ENCODE results near the gene STAMBP. TPM values are rescaled to one million over a fixed set of nuclear protein-coding genes. Genes with fewer than 3 reads are reported as not detected.

STAMBP gene
- total RNA-seq, 1 experiment from 2014 or later, result 46.4 TPM

DNA sequence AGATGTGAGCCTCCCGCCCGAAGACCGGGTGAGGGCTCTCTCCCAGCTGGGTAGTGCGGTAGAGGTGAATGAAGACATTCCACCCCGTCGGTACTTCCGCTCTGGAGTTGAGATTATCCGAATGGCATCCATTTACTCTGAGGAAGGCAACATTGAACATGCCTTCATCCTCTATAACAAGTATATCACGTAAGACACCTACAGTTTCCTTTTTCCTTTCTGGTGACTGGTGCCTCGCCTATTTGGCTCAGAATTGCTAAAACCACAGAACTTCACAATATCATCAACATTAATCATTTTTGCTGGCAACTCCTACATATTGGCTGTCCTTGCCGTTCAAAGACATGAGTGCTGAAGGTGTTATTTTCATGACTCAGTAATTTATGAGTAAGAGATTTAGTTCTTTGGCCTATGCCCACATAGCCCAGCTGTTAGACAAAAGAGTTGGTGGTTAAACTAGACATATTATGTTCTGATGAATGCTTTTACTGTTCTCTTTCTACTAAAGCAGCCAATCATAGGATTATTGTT is 2.2 kb downstream of the STAMBP start:
- in situ Hi-C loops (cut with HindIII; ENCODE audit: low pct_unique_long_range_greater_than_20kb, low sequenced_read_pairs), result no loop called here
- DNase-seq (ENCODE audit: low read depth), result peak; percentile 77

DNA sequence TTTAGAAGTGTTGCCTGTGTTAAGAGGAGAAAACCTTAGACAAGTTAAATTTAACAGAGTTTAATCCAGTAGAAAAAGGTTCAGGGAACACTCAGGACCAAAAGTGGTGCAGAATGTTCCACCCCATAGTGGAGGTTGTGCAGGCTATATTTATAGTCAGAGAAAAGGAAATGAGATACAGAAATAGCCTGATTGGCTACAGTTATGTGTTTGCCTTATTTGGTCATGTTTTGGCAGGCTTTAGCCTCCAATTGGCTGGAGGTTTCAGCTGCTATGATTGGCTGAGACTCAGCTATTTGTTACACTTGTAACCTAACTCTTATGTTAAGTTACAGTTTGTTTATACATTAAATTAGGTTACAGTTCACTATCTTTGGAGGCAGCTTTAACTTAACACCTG is 4.2 kb downstream of the STAMBP start:
- in situ Hi-C loops (cut with HindIII; ENCODE audit: low pct_unique_long_range_greater_than_20kb, low sequenced_read_pairs), result no loop called here
- peak; percentile 64 for DNase-seq (ENCODE audit: low read depth)

DNA sequence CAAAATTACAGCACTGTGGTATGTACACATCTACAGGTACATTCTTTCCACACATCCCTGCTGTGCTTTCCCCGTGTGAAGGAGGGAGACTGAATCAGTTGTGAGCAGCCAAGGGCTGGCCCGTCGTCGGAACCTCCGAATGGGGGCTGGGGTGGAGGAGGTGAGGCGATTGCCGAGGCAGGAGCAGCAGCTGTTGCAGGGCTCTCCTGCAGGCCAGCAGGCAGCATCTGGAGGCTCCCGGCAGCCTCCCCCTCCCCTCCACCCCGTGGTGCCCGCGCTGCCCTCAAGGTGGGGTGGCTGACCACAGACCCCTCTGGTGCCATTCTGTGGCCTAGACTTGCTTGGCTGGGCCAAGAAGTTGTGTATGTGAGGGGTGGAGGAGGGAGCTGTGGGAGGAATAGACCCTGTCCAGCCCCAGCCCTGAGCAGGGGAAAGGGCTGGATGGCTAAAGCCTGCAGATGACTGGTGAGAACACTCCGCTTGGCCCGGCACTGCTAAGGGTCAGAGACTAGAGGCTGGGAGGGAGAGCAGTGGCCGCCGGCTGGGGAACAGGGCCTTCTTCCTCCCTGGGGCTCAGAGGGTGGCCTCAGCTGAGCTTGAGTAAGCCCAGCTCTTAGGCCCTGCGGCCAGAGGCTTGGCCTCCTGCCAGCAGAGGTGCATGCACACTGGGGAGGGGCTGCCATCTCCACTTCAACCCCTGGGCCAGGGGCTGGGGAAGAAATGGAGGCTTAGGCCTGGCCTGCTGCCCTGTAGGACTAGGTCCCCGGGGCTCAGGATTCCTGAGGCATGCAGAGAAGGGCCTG is 7.6 kb downstream of the STAMBP start:
- no peak for DNase-seq (ENCODE audit: low read depth)
- in situ Hi-C loops (cut with HindIII; ENCODE audit: low pct_unique_long_range_greater_than_20kb, low sequenced_read_pairs), result no loop called here

DNA sequence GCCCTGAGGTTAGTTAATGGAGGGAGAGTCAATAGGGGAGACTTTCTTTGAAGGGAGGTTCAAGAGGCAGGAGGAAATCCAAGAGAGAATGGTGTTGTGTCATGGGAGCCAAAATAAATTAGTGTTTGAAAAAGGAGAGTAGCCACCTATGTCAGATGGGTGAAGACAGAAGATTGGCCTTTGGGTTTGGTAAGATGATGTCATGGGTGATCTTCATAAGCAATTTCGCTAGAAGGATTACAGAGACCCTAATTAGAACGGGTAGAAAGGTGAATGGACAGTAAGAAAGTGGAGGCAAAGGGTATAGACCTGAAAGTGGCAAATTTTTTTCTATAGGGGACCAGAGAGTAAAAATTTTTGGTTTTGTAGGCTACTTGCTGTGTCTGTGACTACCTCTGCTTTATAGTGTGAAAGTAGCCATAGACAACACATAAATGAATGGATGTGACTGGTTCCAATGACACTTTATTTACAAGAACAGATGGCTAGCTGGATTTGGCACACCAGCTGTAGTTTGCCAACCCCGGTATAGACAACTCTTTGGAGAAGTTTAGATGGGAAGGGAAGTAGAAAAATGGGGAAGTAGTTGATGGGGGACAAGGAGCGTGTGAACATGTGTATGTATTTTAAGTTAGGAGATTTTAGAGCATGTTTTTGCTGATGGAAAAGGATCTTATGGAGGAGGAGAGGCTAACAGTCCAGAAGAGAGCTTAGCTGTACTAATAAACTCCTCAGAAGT is 9.3 kb downstream of the STAMBP start:
- no peak for DNase-seq (ENCODE audit: low read depth)
- in situ Hi-C loops (cut with HindIII; ENCODE audit: low pct_unique_long_range_greater_than_20kb, low sequenced_read_pairs), result no loop called here

DNA sequence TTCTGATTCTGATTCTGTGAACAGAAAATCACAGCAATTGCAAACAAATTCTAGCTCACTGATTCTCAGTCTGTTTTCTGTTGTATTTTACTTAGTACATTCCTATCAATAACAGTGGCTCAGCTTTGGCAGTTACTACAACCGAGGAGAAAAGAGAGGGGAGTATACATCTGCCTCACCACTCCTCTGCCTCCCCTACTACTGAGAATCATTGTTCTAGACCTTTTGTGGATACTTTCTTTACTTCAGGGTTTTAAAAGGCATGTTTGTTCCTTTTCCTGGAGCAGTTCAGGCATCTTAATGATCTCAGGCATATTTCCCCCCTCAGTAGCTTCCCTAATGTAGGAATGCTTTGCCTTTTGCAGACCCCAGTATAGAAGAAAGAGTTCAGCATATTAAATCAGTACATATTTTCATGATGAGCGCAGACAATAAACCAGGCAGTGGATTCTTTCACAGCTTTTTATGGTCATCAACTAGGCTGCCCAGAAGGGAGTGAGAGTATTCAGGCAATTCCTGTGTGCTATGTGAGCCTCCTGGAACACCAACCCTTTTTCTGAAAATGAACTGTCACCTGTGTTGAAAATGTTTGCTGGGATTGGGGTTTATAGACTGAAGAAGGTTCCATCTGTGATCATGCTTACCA is 10.3 kb downstream of the STAMBP start:
- no peak for DNase-seq (ENCODE audit: low read depth)
- in situ Hi-C loops (cut with HindIII; ENCODE audit: low pct_unique_long_range_greater_than_20kb, low sequenced_read_pairs), result no loop called here

DNA sequence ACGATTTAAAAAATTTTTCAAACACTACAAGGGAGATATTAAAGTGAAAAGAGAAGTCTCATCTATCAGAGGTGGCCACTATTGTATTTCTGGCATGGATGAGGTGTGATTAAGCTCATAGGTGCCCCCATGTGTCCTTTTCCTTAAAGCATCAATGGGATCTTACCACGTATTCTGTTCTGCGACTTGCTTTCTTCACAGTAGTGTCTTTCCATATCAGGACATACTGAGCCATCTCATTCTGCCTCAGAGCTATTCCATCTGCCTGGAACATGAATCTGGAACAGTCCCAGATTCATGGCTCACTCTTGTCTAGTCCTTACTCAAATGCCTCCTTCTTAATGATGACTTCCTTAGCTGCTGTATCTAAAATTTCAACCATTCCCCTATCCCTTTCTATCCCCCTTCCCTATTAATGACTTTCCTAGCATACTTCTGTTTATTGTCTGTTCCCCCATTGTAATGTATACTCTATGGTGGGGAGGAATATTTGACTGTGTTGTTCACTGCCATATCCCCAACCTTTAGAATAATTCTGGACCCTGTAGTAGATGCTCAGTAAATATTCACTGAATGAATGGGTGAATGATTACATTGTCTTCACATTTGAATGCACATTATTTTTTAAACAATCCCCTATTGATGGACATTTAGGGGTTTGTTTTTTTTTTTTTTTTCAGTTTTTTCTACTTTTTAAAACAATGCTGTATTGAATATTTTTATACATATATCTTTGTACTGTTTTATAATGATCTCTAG is 11.1 kb downstream of the STAMBP start:
- in situ Hi-C loops (cut with HindIII; ENCODE audit: low pct_unique_long_range_greater_than_20kb, low sequenced_read_pairs), result no loop called here

DNA sequence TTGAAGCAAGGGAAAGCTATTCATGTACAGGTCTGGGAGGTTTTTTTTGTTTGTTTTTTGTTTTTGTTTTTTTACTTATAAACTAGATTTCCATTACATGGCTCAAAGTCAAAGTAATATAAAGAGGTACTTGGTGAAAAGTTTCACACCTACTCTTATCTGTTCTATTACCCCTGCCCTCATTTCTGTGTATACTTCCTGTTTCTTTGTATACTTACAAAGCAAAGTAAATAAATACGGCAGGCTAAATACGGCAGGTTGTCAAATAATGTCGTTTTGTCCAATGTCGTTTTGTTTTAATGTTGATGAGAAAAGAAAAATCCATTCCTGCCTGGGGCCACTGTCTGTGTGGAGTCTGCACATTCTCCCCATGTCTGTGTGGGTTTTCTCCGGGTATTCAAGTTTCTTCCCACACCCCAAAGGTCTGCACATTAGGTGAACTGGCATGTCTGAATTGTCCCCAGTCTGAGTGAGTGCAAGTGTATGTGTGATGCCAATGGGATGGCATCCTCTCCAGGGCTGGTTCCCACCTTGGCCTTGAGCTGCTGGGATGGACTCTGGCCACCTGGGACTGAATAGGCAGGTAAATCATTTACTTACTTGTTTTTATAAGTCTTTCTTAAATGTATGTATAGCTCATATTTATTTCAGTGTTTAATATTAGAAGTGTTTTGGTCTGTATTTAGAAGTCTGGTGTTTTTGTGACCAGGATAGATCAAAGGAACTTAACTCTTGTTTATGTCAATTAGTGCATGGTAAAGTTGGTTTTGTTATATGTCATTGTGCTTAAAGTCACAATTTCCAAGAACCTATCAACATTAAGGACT is 13.4 kb downstream of the STAMBP start:
- no peak for DNase-seq (ENCODE audit: low read depth)
- in situ Hi-C loops (cut with HindIII; ENCODE audit: low pct_unique_long_range_greater_than_20kb, low sequenced_read_pairs), result no loop called here

More for the DNA sequence above, 11.1 kb downstream of the STAMBP start:
- DNase-seq (ENCODE audit: low read depth), result no peak

DNA sequence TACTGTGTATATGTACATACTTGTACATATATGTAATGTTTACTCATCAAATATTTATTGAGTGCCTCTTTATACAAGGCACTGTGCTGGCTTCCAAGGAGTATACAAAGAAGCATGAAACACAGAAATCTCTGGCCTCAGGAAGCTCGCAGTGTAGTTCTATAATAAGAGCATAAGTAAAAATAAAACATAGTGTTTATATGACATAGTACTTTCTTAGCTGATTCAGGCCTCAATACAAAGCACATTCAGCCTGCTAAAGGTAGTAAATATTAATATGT is 13.9 kb downstream of the STAMBP start:
- in situ Hi-C loops (cut with HindIII; ENCODE audit: low pct_unique_long_range_greater_than_20kb, low sequenced_read_pairs), result no loop called here
- no peak for DNase-seq (ENCODE audit: low read depth)

DNA sequence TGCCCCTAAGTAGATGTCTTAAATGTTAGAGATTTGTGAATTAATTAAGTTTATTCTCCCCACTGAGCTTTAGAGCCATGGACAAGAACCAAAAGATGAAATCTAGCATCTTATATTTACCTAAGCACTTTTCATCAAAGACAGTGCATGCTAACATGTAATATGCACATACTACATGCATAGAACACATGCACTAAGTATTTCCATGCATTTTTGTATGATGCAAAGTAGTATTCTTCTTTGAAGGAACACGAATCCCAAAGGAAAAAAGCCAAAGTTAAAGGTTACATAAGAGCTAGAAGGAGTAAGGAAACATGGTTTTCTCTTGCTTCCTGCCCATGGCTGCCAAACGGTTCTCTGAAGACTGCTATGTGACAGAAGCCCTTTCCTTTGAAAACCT is 15.3 kb downstream of the STAMBP start:
- in situ Hi-C loops (cut with HindIII; ENCODE audit: low pct_unique_long_range_greater_than_20kb, low sequenced_read_pairs), result no loop called here

DNA sequence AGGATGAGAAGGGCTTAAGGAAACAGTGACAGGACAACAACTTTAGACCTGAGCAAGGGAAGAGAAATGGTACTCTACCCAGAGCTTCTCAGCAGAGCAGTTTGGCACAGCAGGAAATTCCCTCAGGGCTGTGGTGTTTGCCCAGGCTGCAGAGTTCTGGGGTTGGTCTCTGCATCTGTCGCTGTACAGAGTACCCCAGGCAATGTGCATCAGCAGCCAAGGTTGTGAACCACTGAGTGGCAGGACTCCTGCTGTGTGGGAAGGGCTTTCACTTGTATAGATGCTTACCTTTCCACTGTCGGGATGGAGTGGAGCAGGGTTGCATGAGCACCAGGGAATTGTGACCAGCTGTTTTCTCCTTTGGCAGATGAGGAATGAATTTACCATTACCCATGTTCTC is 21.2 kb downstream of the STAMBP start:
- in situ Hi-C loops (cut with HindIII; ENCODE audit: low pct_unique_long_range_greater_than_20kb, low sequenced_read_pairs), result no loop called here
- DNase-seq (ENCODE audit: low read depth), result no peak

More for the DNA sequence above, 15.3 kb downstream of the STAMBP start:
- DNase-seq (ENCODE audit: low read depth), result no peak

DNA sequence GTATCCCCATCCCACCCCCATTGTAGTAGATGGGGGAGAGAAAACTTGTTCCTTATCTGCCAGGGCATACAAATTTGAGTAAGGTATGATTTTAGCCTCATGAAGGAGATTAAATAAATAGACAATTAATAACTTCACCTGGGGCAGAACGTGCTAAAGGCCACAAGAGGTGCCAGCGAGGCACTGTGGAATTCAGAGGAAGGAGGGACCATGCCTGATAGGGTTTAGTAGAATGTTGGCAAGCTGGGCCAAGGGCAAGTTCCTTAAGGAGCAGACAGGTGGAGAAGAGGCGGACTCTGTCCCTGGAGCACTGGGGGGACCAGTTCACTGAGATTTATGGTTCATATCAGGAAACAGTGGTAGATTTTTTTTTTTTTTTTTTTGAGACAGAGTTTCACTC is 22.5 kb downstream of the STAMBP start:
- DNase-seq (ENCODE audit: low read depth), result no peak
- in situ Hi-C loops (cut with HindIII; ENCODE audit: low pct_unique_long_range_greater_than_20kb, low sequenced_read_pairs), result no loop called here

DNA sequence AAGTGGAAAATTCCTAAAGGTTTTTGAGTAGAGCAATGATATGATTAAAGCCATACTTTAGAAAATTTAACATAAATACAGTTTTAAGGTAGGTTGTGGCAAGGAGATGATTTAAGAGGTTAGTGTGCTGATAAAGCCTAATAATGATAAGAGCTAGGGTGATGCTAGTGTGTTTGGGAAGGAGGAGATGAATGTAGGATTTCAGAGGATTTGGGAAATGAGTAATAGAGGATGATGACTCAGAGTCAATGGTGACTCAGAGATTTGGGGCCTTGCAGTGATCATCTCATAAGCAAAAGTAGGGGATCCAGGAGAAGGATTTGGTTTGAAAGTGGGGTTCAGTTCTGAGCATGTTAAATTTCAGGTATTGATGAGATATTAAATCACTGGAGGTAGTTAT is 23.3 kb downstream of the STAMBP start:
- no peak for DNase-seq (ENCODE audit: low read depth)
- in situ Hi-C loops (cut with HindIII; ENCODE audit: low pct_unique_long_range_greater_than_20kb, low sequenced_read_pairs), result no loop called here

DNA sequence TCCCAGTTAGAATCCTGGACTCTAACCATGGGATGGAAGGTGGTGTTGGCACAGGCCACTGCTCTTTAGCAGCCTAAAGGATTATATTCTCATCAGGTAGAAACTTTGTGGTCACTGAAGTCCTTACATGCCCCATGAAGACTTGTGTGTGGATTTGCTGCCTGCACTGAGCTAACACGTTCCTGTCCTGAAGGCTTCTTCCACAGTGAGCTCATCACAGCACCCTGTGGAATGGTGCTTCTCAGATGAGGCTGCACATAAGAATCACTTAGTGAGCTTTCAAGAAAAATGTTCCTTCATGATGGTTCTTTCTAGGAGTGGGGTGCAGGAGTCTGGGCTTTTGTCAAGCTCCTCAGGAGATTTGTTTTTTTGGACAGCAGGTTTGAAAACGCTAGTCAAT is 26.8 kb downstream of the STAMBP start:
- in situ Hi-C loops (cut with HindIII; ENCODE audit: low pct_unique_long_range_greater_than_20kb, low sequenced_read_pairs), result no loop called here
- DNase-seq (ENCODE audit: low read depth), result no peak

DNA sequence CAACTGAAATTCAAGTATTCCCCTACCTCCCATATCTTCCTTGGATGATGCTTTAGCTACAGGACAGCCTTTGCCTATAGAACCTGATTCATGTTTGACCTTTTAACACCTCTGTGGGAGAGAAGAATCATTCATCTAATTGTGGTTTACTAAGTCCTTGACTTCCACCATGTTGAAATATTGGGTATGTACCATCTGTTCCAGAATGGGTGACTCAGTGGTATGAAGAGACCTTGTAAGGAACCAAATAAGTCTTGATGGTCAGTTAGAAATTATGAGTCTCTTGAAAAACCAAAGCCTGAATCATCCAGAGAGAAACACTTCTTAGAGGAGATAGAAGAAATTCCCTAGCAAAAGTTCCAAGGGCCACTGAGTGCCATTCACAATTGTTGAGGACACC is 27.5 kb downstream of the STAMBP start:
- in situ Hi-C loops (cut with HindIII; ENCODE audit: low pct_unique_long_range_greater_than_20kb, low sequenced_read_pairs), result no loop called here
- no peak for DNase-seq (ENCODE audit: low read depth)

DNA sequence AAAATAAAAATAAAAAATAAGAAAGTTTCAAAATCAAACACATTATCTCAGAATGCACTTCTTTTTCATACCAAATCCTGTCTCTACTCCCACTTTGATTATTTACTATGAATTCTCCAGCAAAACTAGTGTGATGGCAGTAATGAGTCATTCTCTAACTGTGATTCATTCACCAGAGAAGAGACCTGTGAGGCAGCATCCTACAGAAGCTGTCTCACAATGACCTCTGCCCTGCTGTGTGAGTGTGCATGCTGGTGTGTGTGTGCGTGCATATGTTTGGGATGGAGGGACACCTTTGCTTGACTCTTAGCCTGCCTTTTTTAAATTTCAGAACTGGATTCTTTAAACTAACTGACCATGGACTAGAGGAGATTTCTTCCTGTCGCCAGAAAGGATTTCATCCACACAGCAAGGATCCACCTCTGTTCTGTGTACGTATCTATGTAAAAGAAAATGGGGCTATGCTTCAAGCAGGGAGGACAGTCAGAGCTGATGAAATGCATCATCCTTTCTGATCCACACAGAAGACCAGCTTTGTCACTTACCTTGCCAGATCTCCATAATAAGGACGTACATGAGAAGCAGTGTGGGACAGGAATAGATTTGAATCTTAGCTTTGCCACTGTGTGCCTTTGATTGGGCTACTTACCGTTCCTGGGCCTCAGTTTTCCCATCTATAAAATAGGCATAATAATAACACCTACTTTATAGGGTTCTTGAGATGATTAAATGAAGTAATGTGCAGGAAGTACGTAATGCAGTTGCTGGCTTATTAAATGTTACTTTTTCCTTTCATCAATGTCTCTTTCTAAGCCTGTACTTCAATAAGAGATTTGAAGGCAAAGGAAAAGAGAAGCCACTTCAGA is 31.2 kb downstream of the STAMBP start:
- peak; percentile 71 for DNase-seq (ENCODE audit: low read depth)
- in situ Hi-C loops (cut with HindIII; ENCODE audit: low pct_unique_long_range_greater_than_20kb, low sequenced_read_pairs), result no loop called here

DNA sequence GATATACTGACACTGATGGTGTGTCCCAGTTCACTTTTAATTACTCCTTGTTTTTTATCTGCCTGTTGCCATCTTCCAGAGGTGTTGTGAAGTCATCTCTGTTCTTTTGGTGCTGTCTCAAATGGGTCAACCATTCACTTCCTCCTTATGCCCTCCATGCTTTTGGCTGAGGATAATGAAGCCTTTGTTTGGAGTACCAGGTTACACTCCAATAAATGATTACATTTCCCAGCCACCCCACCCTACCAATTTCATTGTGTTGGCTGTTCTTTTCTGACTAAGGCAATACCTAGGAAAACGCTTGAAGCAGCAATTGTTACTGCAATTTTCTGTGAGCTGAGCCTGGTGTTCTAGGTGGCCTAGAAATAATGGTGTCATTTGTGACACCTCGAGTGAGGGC is 34.2 kb downstream of the STAMBP start:
- in situ Hi-C loops (cut with HindIII; ENCODE audit: low pct_unique_long_range_greater_than_20kb, low sequenced_read_pairs), result no loop called here
- peak; percentile 3 for DNase-seq (ENCODE audit: low read depth)
